IMR-90 (cell line): Measurements from ENCODE around the gene POLA2. TPM values are rescaled to one million over a fixed set of nuclear protein-coding genes. Genes with fewer than 3 reads are reported as not detected.
A peak's percentile ranks its signal among the peaks of the same experiment; 100 is the strongest.

Source experiments
- ATAC-seq: fragments of 200-7000 bp; cut with Tn5 transposase; 2 replicates; pipeline ENCODE4 v1.9.1; 2020; ENCODE audit warnings: low read depth, mild to moderate bottlenecking, moderate library complexity
- BruUV-seq: library from RNA; stranded (reverse); fragments of 400-500 nt; replicated peaks from 2 replicates; lab custom pipeline; 2021; lab: Mats Ljungman, UMichigan
- CTCF ChIA-PET: fragments of 300-600 bp; formaldehyde crosslinking; extraction: SDS; loops from one replicate; lab custom pipeline; 2021; ENCODE audit warnings: antibody characterized with exemption; lab: Yijun Ruan, JAX
- POLR2A ChIA-PET: fragments of 300-600 bp; sonication (Branson Sonifier 250); formaldehyde crosslinking; loops from one replicate; lab custom pipeline; 2022; ENCODE audit warnings: antibody characterized with exemption; ENCODE audit not compliant: unreplicated experiment; lab: Charles Lee
- DNase-seq: peaks from one replicate; pipeline ENCODE4 v3.0.0; 2013
- H2AFZ ChIP-seq: replicated peaks from 2 replicates; pipeline ENCODE3; 2013; ENCODE audit warnings: low read length, mild to moderate bottlenecking; ENCODE audit not compliant: poor library complexity
- H2AK5ac ChIP-seq: 2 replicates; pipeline ENCODE4 v1.6.1; 2013; ENCODE audit warnings: low read depth, low read length, inconsistent platforms
- H2AK9ac ChIP-seq: replicated peaks from 2 replicates; pipeline ENCODE3; 2013; ENCODE audit warnings: mild to moderate bottlenecking, low read depth, low read length, moderate library complexity; ENCODE audit not compliant: poor library complexity
- H2BK120ac ChIP-seq: 2 replicates; pipeline ENCODE4 v1.6.1; 2013; ENCODE audit warnings: low read depth, low read length, inconsistent platforms
- H2BK15ac ChIP-seq: 3 replicates; pipeline ENCODE4 v1.6.1; 2013; ENCODE audit warnings: low read depth, low read length, inconsistent platforms
- H2BK20ac ChIP-seq: 2 replicates; pipeline ENCODE4 v1.6.1; 2013; ENCODE audit warnings: low read depth, mild to moderate bottlenecking, inconsistent platforms, low read length, moderate library complexity
- H2BK5ac ChIP-seq: 2 replicates; pipeline ENCODE4 v1.6.1; 2013; ENCODE audit warnings: mild to moderate bottlenecking, low read depth, low read length, inconsistent platforms; ENCODE audit not compliant: poor library complexity, severe bottlenecking
- H3K14ac ChIP-seq: replicated peaks from 2 replicates; pipeline ENCODE4 v1.6.1; 2013; ENCODE audit warnings: low read depth, low read length, inconsistent platforms
- H3K18ac ChIP-seq: 2 replicates; pipeline ENCODE4 v1.6.1; 2013; ENCODE audit warnings: low read depth, low read length, control low read depth
- H3K23ac ChIP-seq: 2 replicates; pipeline ENCODE4 v1.6.1; 2013; ENCODE audit warnings: low read depth, low read length, inconsistent platforms
- H3K27ac ChIP-seq: 2 replicates; pipeline ENCODE4 v1.5.1; 2013; ENCODE audit warnings: mild to moderate bottlenecking, control low read depth, low read length; ENCODE audit not compliant: insufficient read depth
- H3K27me3 ChIP-seq: 2 replicates; pipeline ENCODE4 v1.6.1; 2013; ENCODE audit warnings: low read length; ENCODE audit not compliant: control insufficient read depth, insufficient read depth
- H3K36me3 ChIP-seq: 2 replicates; pipeline ENCODE4 v1.6.1; 2013; ENCODE audit warnings: low read length, mixed read lengths; ENCODE audit not compliant: control insufficient read depth, insufficient read depth
- H3K4ac ChIP-seq: 2 replicates; pipeline ENCODE4 v1.6.1; 2013; ENCODE audit warnings: low read depth, low read length, inconsistent platforms
- H3K4me1 ChIP-seq: 2 replicates; pipeline ENCODE4 v1.6.1; 2013; ENCODE audit warnings: low read length, mixed read lengths; ENCODE audit not compliant: control insufficient read depth, insufficient read depth
- H3K4me2 ChIP-seq: 2 replicates; pipeline ENCODE4 v1.6.1; 2013; ENCODE audit warnings: low read depth, mild to moderate bottlenecking, control low read depth, low read length, moderate library complexity
- H3K4me3 ChIP-seq: 2 replicates; pipeline ENCODE4 v1.5.1; 2013; ENCODE audit warnings: low read depth, mild to moderate bottlenecking, control low read depth, low read length, moderate library complexity; ENCODE audit not compliant: insufficient read depth
- H3K56ac ChIP-seq: 2 replicates; pipeline ENCODE4 v1.6.1; 2013; ENCODE audit warnings: low read length, inconsistent platforms; ENCODE audit not compliant: insufficient read depth; ENCODE audit errors: extremely low read depth
- H3K79me1 ChIP-seq, 2 experiments: 2 replicates each; pipeline ENCODE4 v1.6.1; 2013; ENCODE audit warnings: low read length in 2 of 2, inconsistent platforms in 1 of 2, low read depth in 1 of 2
- H3K9ac ChIP-seq: 2 replicates; pipeline ENCODE4 v1.6.1; 2013; ENCODE audit warnings: low read depth, low read length, control low read depth
- H3K9me1 ChIP-seq: 2 replicates; pipeline ENCODE4 v1.6.1; 2013; ENCODE audit warnings: low read length, inconsistent platforms; ENCODE audit not compliant: insufficient read depth
- H3K9me3 ChIP-seq: 2 replicates; pipeline ENCODE4 v1.6.1; 2013; ENCODE audit warnings: low read length; ENCODE audit not compliant: control insufficient read depth, insufficient read depth
- H4K20me1 ChIP-seq: 2 replicates; pipeline ENCODE4 v1.6.1; 2013; ENCODE audit warnings: low read length, inconsistent platforms; ENCODE audit not compliant: insufficient read depth
- H4K5ac ChIP-seq: 2 replicates; pipeline ENCODE4 v1.6.1; 2013; ENCODE audit warnings: mild to moderate bottlenecking, low read depth, low read length, control low read depth
- H4K8ac ChIP-seq, 2 experiments: 2 replicates each; pipeline ENCODE4 v1.6.1; 2013; ENCODE audit warnings: low read depth in 2 of 2, low read length in 2 of 2, control low read depth in 1 of 2, inconsistent platforms in 1 of 2
- H4K91ac ChIP-seq: 2 replicates; pipeline ENCODE4 v1.6.1; 2013; ENCODE audit warnings: low read depth, low read length, inconsistent platforms; ENCODE audit not compliant: insufficient read depth
- BHLHE40 ChIP-seq: fragments of 150-350 bp; IDR thresholded peaks from 2 replicates; pipeline ENCODE4 v1.6.1; 2016; ENCODE audit warnings: mild to moderate bottlenecking, low read depth, low read length
- CEBPB ChIP-seq: IDR thresholded peaks from 2 replicates; pipeline ENCODE4 v1.6.1; 2012; ENCODE audit warnings: low read depth, low read length, improper control_type of control experiment
- CHD1 ChIP-seq: IDR thresholded peaks from 2 replicates; pipeline ENCODE4 v1.6.1; 2012; ENCODE audit warnings: low read depth, low read length, improper control_type of control experiment
- CTCF ChIP-seq: conservative IDR thresholded peaks from 2 replicates; pipeline ENCODE4 v1.5.1; 2012; ENCODE audit warnings: mild to moderate bottlenecking, low read depth, low read length, improper control_type of control experiment
- MAFK ChIP-seq: IDR thresholded peaks from 2 replicates; pipeline ENCODE4 v1.6.1; 2012; ENCODE audit warnings: low read depth, low read length, improper control_type of control experiment
- RFX5 ChIP-seq: IDR thresholded peaks from 2 replicates; pipeline ENCODE4 v1.8.0; 2012; ENCODE audit warnings: low read depth, mild to moderate bottlenecking, low read length, moderate library complexity
- SMC3 ChIP-seq: fragments of 150-350 bp; IDR thresholded peaks from 2 replicates; pipeline ENCODE4 v1.6.1; 2016; ENCODE audit warnings: low read depth, mild to moderate bottlenecking, antibody characterized with exemption, low read length, moderate library complexity
- USF2 ChIP-seq: fragments of 150-350 bp; IDR thresholded peaks from 2 replicates; pipeline ENCODE4 v1.6.1; 2017; ENCODE audit warnings: mild to moderate bottlenecking, antibody characterized with exemption, low read length, low read depth
- WGBS, 2 experiments: methylation state at CpG; one replicate each; pipeline versions ENCODE4 v1.1.5 to v1.1.7; 2013; ENCODE audit warnings: missing lambda C conversion rate in 2 of 2; ENCODE audit not compliant: insufficient read length in 1 of 2; ENCODE audit errors: extremely low coverage in 2 of 2; 5-methylcytosine and 5-hydroxymethylcytosine counted together
- dilution Hi-C: fragments of 300-500 bp; cut with HindIII; formaldehyde crosslinking; loops from one replicate; pipeline ENCODE4 v1.14.3; 2018; ENCODE audit warnings: low sequenced_read_pairs; ENCODE audit not compliant: unreplicated experiment
- in situ Hi-C: fragments of 300-500 bp; cut with MboI; formaldehyde crosslinking; loops from 3 replicates; pipeline ENCODE4 v1.14.3; 2019; ENCODE audit warnings: low sequenced_read_pairs, inconsistent platforms, mixed read lengths
- intact Hi-C: fragments of 100-400 bp; cut with micrococcal nuclease; formaldehyde crosslinking; loops from 2 replicates; pipeline ENCODE4 v1.10.0; 2022
- polyA plus RNA-seq, 3 experiments: library from polyadenylated mRNA; depleted of rRNA; stranded (reverse); fragments of >200 nt; gene quantifications; 2 replicates each; pipeline ENCODE4 v1.2.3, GENCODE V29; 2012; ENCODE audit warnings: low replicate concordance in 1 of 3
- total RNA-seq: library from RNA; depleted of rRNA; stranded (reverse); fragments of >200 nt; gene quantifications from 2 replicates; pipeline ENCODE4 v1.2.3, GENCODE V29; 2012

Gene POLA2
- total and polyA plus RNA-seq, 2 of the 4 experiments (the other 2 are of a cell fraction): 14.2 to 17.3 TPM

GRCh38 chr11:65311170-65311678 is 49.5 kb downstream of the POLA2 start:
- Histone ChIP-seq H3K9me1 (peaks cover 28% of the 10 kb centered on the region), H3K18ac (no peak overlapping the region), H3K23ac (peak overlapping the region; percentile 0; the same call in 1 of the 2 replicates), H2AK5ac (peak overlapping the region; percentile 36), H4K5ac (no peak overlapping the region), H4K20me1 (peaks cover 9% of the 10 kb centered on the region), H3K4me2 (peak overlapping the region; percentile 34; the same call in 1 of the 2 replicates), H3K79me1 (peaks cover 5 to 46% of the 10 kb centered on the region in 2 experiments; a peak in 2 of 4 replicates), H2BK120ac (peak overlapping the region; percentile 8; the same call in 1 of the 2 replicates), H3K36me3 (no peaks in the 10 kb centered on the region), H3K4ac (peak overlapping the region; percentile 56), H2AK9ac (peak overlapping the region; percentile 33), H3K14ac (peak overlapping the region; percentile 81), H2BK20ac (no peak overlapping the region), H4K91ac (peak overlapping the region; percentile 23; the same call in 1 of the 2 replicates), H3K4me3 (no peak overlapping the region), H3K27me3 (no peaks in the 10 kb centered on the region), H4K8ac (no peak overlapping the region; a peak in 1 of 4 replicates), H2AFZ (peak overlapping the region; percentile 54), H3K9me3 (no peaks in the 10 kb centered on the region), H3K27ac (no peak overlapping the region), H3K4me1 (peaks cover 34% of the 10 kb centered on the region), H3K9ac (no peak overlapping the region), H2BK5ac (peak overlapping the region; percentile 4), H3K56ac (no peak overlapping the region), H2BK15ac (peak overlapping the region; percentile 73; the same call in 1 of the 3 replicates)
- BruUV-seq: no TSS peak
- CTCF ChIA-PET: interaction anchor here (0.6 to 1.5 kb wide), 3 partner anchors 19 to 1564 kb away, joined by 3 read pairs; no protein-coding TSS in a partner anchor
- ATAC-seq (no peak), DNase-seq (no peak)
- no peak for TF ChIP-seq USF2
- no peak for TF ChIP-seq BHLHE40
- TF ChIP-seq CHD1: no peak
- TF ChIP-seq CTCF: no peak
- no peak for TF ChIP-seq RFX5
- TF ChIP-seq CEBPB: no peak
- no peak for TF ChIP-seq SMC3
- TF ChIP-seq MAFK: no peak
- in situ Hi-C loops (no loop called here), dilution Hi-C loops (no loop called here), intact Hi-C loops (no loop called here)
- WGBS, 2 experiments: no CpG with 5 or more reads among the region's 5 CpGs
- POLR2A ChIA-PET: no interaction called here
